Uterus (tissue), 2 donors: Measurements from ENCODE around the gene PPM1H.

Source experiments
- CTCF ChIP-seq, 4 experiments: fragments of 200-600 bp in 2 of 4; fragments of 450-650 bp in 2 of 4; sonication (generic) in 2 of 4; IDR thresholded peaks; one replicate each; pipeline ENCODE4 v1.5.1; 2016 to 2019; ENCODE audit warnings: antibody characterized with exemption in 4 of 4, mild to moderate bottlenecking in 2 of 4, moderate library complexity in 1 of 4
- POLR2A ChIP-seq, 2 donors: fragments of 450-650 bp; IDR thresholded peaks; one replicate each; pipeline ENCODE4 v1.6.1; 2016; ENCODE audit warnings: antibody characterized with exemption in 2 of 2, mild to moderate bottlenecking in 1 of 2, moderate library complexity in 1 of 2

GRCh38 chr12:62969695-62970094 lies 34.7 kb upstream of the PPM1H start:
- TF ChIP-seq CTCF (IDR thresholded peaks at IDR 0.05) (no peak), POLR2A (IDR thresholded peaks at IDR 0.05) (no peak)
